AG09309 (cell line): ENCODE data around the gene LBX2.

Experiments
- DNase-seq: peaks from one replicate; pipeline ENCODE4 v3.0.0-alpha.2; 2010; ENCODE audit warnings: low read depth
- H3K4me3 ChIP-seq: 2 replicates; pipeline ENCODE4 v1.5.1; 2011; ENCODE audit warnings: mild to moderate bottlenecking, low read depth, low read length, moderate library complexity; ENCODE audit not compliant: control insufficient read depth
- TF ChIP-seq, protein P1 (sequence below): IDR thresholded peaks from 2 replicates; pipeline ENCODE4 v1.5.1; 2011; ENCODE audit warnings: mild to moderate bottlenecking, low read depth, low read length, inconsistent platforms; ENCODE audit not compliant: insufficient read depth, control insufficient read depth; ENCODE audit errors: missing control alignments

The LBX2 gene

DNA sequence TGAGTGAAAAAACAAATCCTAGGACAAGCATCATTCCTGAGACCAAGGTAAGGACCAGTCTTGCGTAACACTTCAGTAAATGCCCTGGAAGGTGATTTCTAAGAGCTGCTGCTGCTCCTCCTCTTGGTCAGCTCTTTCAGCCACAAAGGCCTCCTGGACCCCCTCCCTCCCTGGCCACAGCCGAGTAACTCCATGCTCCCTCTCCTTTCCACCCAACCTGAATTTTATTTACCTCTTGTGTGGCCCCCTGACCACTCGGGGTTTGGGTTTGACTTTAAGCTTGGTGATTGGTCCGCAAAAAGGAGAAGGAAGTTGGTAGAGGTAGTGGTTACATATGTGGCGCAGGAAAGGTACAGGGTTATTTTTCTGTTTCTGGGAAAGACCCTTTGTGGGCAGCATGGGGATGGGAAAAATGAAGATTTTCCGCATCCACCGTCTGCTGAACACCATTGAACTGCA lies 39.5 kb upstream of the LBX2 start:
- TF ChIP-seq, protein P1, sequence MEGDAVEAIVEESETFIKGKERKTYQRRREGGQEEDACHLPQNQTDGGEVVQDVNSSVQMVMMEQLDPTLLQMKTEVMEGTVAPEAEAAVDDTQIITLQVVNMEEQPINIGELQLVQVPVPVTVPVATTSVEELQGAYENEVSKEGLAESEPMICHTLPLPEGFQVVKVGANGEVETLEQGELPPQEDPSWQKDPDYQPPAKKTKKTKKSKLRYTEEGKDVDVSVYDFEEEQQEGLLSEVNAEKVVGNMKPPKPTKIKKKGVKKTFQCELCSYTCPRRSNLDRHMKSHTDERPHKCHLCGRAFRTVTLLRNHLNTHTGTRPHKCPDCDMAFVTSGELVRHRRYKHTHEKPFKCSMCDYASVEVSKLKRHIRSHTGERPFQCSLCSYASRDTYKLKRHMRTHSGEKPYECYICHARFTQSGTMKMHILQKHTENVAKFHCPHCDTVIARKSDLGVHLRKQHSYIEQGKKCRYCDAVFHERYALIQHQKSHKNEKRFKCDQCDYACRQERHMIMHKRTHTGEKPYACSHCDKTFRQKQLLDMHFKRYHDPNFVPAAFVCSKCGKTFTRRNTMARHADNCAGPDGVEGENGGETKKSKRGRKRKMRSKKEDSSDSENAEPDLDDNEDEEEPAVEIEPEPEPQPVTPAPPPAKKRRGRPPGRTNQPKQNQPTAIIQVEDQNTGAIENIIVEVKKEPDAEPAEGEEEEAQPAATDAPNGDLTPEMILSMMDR: no peak
- no peak for DNase-seq
- no peak overlapping the region for H3K4me3 ChIP-seq

DNA sequence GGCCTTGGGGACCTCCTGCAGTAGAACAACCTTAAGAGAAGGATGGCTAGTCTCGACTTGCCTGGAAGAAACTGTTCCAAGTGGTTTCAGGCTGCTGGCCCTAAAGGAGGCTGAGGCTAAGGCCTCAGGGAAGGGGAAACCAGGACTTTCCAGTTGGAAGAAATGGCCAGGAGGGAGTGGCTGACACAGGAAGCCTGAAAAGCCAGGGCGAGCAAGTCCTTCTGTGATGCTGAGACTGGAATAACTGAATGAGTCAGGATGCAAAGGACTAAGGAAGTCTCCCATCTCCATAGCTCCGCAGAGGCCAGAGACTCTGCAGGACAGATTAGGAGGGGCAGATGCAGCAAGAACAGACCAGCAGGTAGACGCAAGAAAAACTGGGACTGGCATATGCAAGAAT lies 37.7 kb upstream of the LBX2 start:
- TF ChIP-seq, protein P1: no peak
- H3K4me3 ChIP-seq: no peak overlapping the region
- no peak for DNase-seq

DNA sequence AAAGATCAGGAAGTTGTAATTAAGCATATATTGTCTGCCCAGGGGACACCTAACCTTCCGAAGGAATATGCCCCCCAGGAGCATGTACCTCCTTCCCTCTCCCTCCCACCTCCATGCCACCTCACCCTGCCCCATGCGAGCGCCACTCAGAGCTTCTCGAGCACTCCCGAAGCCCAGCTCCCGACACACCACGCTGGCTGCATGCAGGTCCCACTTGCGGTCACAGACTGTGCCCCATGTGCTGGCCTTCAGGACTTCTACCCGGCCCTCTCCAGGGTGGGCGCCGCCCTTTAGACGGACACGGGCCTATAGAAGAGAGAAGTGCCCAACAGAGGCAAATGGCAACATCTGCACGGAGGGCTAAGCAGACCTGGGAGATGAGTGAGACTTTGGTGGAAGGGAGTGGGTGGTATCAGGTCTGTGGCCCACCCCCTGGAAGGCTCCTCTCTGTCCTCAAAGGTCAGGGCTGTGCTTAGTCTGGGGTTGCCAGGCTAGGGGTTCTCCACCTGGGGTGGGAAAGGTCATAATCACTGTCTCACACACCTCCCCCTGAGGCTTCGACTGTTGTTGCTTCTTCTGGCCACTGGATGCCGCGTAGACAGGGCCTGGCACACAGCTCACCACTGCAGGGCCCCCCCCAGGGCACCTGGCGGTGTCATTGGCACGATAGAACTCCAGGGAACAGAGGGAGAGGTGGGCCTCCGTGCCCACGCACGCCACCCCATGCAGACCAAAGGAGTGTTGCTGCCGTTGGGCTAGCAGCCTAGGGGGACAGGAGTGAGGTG lies 37.0 kb upstream of the LBX2 start:
- DNase-seq: no peak
- no peak overlapping the region for H3K4me3 ChIP-seq
- TF ChIP-seq, protein P1: no peak

DNA sequence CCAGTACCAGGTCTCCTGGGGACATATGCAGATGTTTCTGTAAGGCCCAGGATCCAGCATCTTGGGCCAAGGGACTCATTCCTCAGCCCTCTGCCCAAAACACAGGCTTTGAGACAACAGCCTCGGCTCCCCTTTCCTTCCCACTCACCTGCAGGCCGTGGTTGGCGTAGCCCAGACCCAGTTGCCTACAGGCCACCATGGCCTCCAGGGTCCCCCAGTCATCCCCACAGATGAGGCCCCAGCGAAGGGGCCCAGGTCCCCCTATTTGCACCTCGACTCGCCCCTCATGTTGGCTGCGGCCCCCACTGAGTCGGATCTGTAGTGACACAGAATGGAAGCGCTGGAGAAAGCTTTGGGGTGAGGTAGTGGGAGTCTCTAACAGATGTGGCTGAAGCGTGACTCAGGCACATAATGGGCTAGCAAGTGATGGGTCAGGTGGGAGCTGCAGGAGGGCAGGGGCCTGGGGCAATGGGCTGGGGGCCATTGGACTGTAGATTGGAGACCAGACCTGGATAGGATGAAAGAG lies 36.1 kb upstream of the LBX2 start:
- no peak overlapping the region for H3K4me3 ChIP-seq
- TF ChIP-seq, protein P1: no peak

DNA sequence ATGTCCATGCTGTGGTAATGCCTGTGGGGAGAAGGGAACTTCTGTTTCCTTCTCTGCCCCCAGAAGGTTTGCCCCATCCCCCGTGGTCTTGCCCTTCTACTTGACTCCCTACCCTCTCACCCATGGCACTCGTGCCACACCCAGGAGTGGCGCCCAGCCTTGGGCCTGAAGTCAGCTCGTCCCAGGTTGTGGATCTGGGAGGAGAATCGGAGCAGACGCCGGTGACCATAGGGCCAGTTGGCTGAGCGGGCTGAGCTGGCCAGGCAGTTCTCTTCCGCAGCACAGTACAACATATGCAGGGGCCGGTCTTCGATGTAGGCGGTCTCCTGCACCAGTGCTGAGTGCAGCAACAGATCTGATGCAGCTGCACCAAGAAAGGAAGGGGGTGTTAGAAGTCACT lies 35.0 kb upstream of the LBX2 start:
- H3K4me3 ChIP-seq: no peak overlapping the region
- no peak for DNase-seq
- TF ChIP-seq, protein P1: no peak

More for the DNA sequence above, 36.1 kb upstream of the LBX2 start:
- no peak for DNase-seq

DNA sequence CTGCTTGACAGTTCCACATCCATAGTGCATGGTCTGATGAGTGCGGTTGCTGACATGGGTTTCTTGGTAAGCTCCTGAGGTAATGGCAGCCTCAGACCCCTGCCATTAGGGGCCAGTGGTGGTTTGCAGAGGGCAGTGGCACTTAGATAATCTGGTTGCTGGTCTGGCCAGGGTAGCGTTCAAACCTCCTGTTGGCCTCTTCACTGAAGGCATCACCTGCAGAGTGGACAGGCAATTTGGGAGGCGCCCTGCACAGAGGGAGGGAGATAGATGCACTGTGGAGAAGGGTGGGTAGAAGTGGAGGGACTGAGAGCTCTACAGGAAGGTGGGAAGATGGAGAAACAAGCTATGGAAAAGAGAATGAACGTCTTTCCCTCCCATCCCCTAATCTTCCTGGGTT lies 34.1 kb upstream of the LBX2 start:
- DNase-seq: no peak
- TF ChIP-seq, protein P1: no peak
- no peak overlapping the region for H3K4me3 ChIP-seq

DNA sequence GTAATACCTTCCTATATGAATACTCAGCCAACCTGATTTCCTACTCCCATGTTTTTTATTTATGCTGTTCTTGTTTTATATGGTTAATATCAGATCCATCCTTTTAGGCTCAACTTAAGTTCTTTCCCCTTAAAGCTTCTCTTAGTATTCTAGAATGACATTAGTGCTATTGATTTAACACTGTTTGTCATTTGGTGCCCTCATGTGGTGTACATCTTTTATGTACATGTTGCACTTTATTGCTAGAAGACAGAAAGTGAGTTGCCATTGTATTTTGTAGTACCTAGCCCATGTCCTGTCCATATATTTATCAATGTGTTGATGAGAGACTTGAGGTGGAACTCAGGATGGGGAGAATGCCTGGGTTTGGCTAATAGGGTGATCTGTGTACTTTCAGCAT lies 32.8 kb upstream of the LBX2 start:
- no peak for DNase-seq
- no peak overlapping the region for H3K4me3 ChIP-seq
- TF ChIP-seq, protein P1: peak; percentile 20
